Stimulated activated CD8-positive, alpha-beta memory T cell treated with anti-CD3 and anti-CD28 coated beads, Interleukin-4, amount 100 ng/mL, for 48 hours (primary cell): ENCODE measurements around the gene THRAP3.

ENCODE experiments used
- DNase-seq: peaks from one replicate; pipeline ENCODE4 v3.0.0-alpha.2; 2020

Gene THRAP3

GRCh38 chr1:36253161-36253862 is 29.1 kb downstream of the THRAP3 start:
- DNase-seq = no peak

GRCh38 chr1:36256558-36257374 is 32.5 kb downstream of the THRAP3 start:
- no peak for DNase-seq

GRCh38 chr1:36257375-36257767 is 33.1 kb downstream of the THRAP3 start:
- DNase-seq = peak; percentile 39

- no peak for DNase-seq
Observed at GRCh38 chr1:36258960-36259344, 34.7 kb downstream of the THRAP3 start.

GRCh38 chr1:36268981-36269380 is 44.7 kb downstream of the THRAP3 start:
- DNase-seq = no peak

GRCh38 chr1:36269408-36269838 is 45.2 kb downstream of the THRAP3 start:
- no peak for DNase-seq

GRCh38 chr1:36273024-36273423 is 48.8 kb downstream of the THRAP3 start:
- DNase-seq = no peak

GRCh38 chr1:36274201-36274600 is 50.0 kb downstream of the THRAP3 start:
- DNase-seq = no peak

GRCh38 chr1:36276688-36277087 is 52.4 kb downstream of the THRAP3 start:
- no peak for DNase-seq

- no peak for DNase-seq
Observed at GRCh38 chr1:36279110-36279788, 55.0 kb downstream of the THRAP3 start.

- no peak for DNase-seq
Observed at GRCh38 chr1:36279789-36280296, 55.6 kb downstream of the THRAP3 start.

GRCh38 chr1:36284061-36284460 is 59.8 kb downstream of the THRAP3 start:
- no peak for DNase-seq

- no peak for DNase-seq
Observed at GRCh38 chr1:36284517-36284916, 60.3 kb downstream of the THRAP3 start.

- peak; percentile 60 for DNase-seq
Observed at GRCh38 chr1:36285443-36286101, 61.3 kb downstream of the THRAP3 start.

GRCh38 chr1:36286802-36287201 is 62.6 kb downstream of the THRAP3 start:
- no peak for DNase-seq

GRCh38 chr1:36287595-36287994 is 63.4 kb downstream of the THRAP3 start:
- DNase-seq = no peak

GRCh38 chr1:36295390-36295789 is 71.1 kb downstream of the THRAP3 start:
- no peak for DNase-seq

GRCh38 chr1:36297062-36297461 is 72.8 kb downstream of the THRAP3 start:
- DNase-seq = no peak

GRCh38 chr1:36298640-36299039 is 74.4 kb downstream of the THRAP3 start:
- no peak for DNase-seq

- DNase-seq = no peak
Observed at GRCh38 chr1:36300526-36300925, 76.3 kb downstream of the THRAP3 start.

GRCh38 chr1:36301220-36301619 is 77.0 kb downstream of the THRAP3 start:
- DNase-seq = no peak

- no peak for DNase-seq
Observed at GRCh38 chr1:36303244-36303643, 79.0 kb downstream of the THRAP3 start.
